ENCODE measurements around the gene OR52H1. TPM values are rescaled to one million over a fixed set of nuclear protein-coding genes. Genes with fewer than 3 reads are reported as not detected.

The OR52H1 gene
- total and polyA plus RNA-seq, 2 of the 4 experiments (the other 2 are of a cell fraction): 0.18 TPM; not detected in 1

- ChIA-PET CTCF (no interaction called here), POLR2A (ENCODE audit: unreplicated experiment) (no interaction called here)
- H2AK9ac ChIP-seq (replicated peaks; ENCODE audit: low read depth, low read length, poor library complexity): no peak overlapping the region
- ATAC-seq (ENCODE audit: low read depth) (no peak), DNase-seq (no peak)
- intact Hi-C loops (cut with micrococcal nuclease) (no loop called here), in situ Hi-C loops (cut with MboI; ENCODE audit: low sequenced_read_pairs) (no loop called here), dilution Hi-C loops (cut with HindIII; ENCODE audit: low sequenced_read_pairs, unreplicated experiment) (no loop called here)
- no peak overlapping the region for H2AK5ac ChIP-seq (ENCODE audit: low read depth, low read length)
- H4K20me1 ChIP-seq (ENCODE audit: insufficient read depth, low read length): no peaks in the 10 kb centered on the region
- no peaks in the 10 kb centered on the region for H3K9me1 ChIP-seq (ENCODE audit: insufficient read depth, low read length)
- H3K4me1 ChIP-seq (ENCODE audit: control insufficient read depth, insufficient read depth, low read length): no peaks in the 10 kb centered on the region
- H2BK20ac ChIP-seq (ENCODE audit: low read depth, low read length): no peak overlapping the region
- no peak for TF ChIP-seq CEBPB (IDR thresholded peaks at IDR 0.05; ENCODE audit: low read depth, low read length)
- no peak for TF ChIP-seq USF2 (IDR thresholded peaks at IDR 0.05; ENCODE audit: low read depth, low read length)
- TF ChIP-seq NFE2L2 (IDR thresholded peaks at IDR 0.05; ENCODE audit: low read depth, low read length): no peak
- TF ChIP-seq MAFK (IDR thresholded peaks at IDR 0.05; ENCODE audit: low read depth, low read length): no peak
- TF ChIP-seq RFX5 (IDR thresholded peaks at IDR 0.05; ENCODE audit: low read depth, low read length): no peak
- TF ChIP-seq RCOR1 (IDR thresholded peaks at IDR 0.05; ENCODE audit: insufficient replicate concordance, low read length): no peak
- no peak for TF ChIP-seq POLR2A (IDR thresholded peaks at IDR 0.05; ENCODE audit: low read depth, low read length)
- no peak for TF ChIP-seq SMC3 (IDR thresholded peaks at IDR 0.05; ENCODE audit: low read depth, low read length)
- TF ChIP-seq MAZ (IDR thresholded peaks at IDR 0.05; ENCODE audit: borderline replicate concordance, low read depth, low read length): no peak
- no peak for TF ChIP-seq CHD1 (IDR thresholded peaks at IDR 0.05; ENCODE audit: low read depth, low read length)
- TF ChIP-seq ELK1 (IDR thresholded peaks at IDR 0.05; ENCODE audit: borderline replicate concordance, low read depth, low read length): no peak
- no peak for TF ChIP-seq CTCF (conservative IDR thresholded peaks at IDR 0.05; ENCODE audit: low read depth, low read length)
- no peak for TF ChIP-seq MXI1 (IDR thresholded peaks at IDR 0.05; ENCODE audit: borderline replicate concordance, low read depth, low read length)
- no peak for TF ChIP-seq BHLHE40 (IDR thresholded peaks at IDR 0.05; ENCODE audit: low read depth, low read length)
- TF ChIP-seq FOS (IDR thresholded peaks at IDR 0.05; ENCODE audit: low read depth, low read length): no peak
- TF ChIP-seq RAD21 (IDR thresholded peaks at IDR 0.05; ENCODE audit: low read length): no peak
- H2AFZ ChIP-seq (replicated peaks; ENCODE audit: low read length, poor library complexity): no peak overlapping the region
- H3K9me3 ChIP-seq (ENCODE audit: control insufficient read depth, insufficient read depth, low read length): no peaks in the 10 kb centered on the region
- no peak overlapping the region for H3K56ac ChIP-seq (ENCODE audit: extremely low read depth, insufficient read depth, low read length)
- H3K4ac ChIP-seq (ENCODE audit: low read depth, low read length): no peak overlapping the region
- no peak overlapping the region for H3K23ac ChIP-seq (ENCODE audit: low read depth, low read length)
- H3K18ac ChIP-seq (ENCODE audit: low read depth, low read length): no peak overlapping the region
- no peaks in the 10 kb centered on the region for H3K79me1 ChIP-seq (ENCODE audit: low read depth in 1 of 2, low read length in 2 of 2)
- H3K27ac ChIP-seq (ENCODE audit: insufficient read depth, low read length): no peak overlapping the region
- no peak overlapping the region for H2BK120ac ChIP-seq (ENCODE audit: low read depth, low read length)
- no peaks in the 10 kb centered on the region for H3K27me3 ChIP-seq (ENCODE audit: control insufficient read depth, insufficient read depth, low read length)
- no peak overlapping the region for H4K91ac ChIP-seq (ENCODE audit: insufficient read depth, low read depth, low read length)
- H2BK15ac ChIP-seq (ENCODE audit: low read depth, low read length): no peak overlapping the region
- no CpG with 5 or more reads among the region's 1 CpG for WGBS, 2 experiments (ENCODE audit: extremely low coverage in 2 of 2, insufficient read length in 1 of 2)
- no peak overlapping the region for H3K9ac ChIP-seq (ENCODE audit: low read depth, low read length)
- no peak overlapping the region for H4K5ac ChIP-seq (ENCODE audit: low read depth, low read length)
- no peak overlapping the region for H3K4me3 ChIP-seq (ENCODE audit: insufficient read depth, low read depth, low read length)
- no peaks in the 10 kb centered on the region for H3K36me3 ChIP-seq (ENCODE audit: control insufficient read depth, insufficient read depth, low read length)
- H4K8ac ChIP-seq (ENCODE audit: low read depth in 2 of 2, low read length in 2 of 2): no peak overlapping the region
- no peak overlapping the region for H2BK5ac ChIP-seq (ENCODE audit: low read depth, low read length, poor library complexity, severe bottlenecking)
- no peak overlapping the region for H3K14ac ChIP-seq (replicated peaks; ENCODE audit: low read depth, low read length)
- BruUV-seq (replicated peaks): no TSS peak
- no peak overlapping the region for H3K4me2 ChIP-seq (ENCODE audit: low read depth, low read length)
These were observed 6.9 kb downstream of the OR52H1 start for GRCh38 chr11:5541427-5541826.

Data from IMR-90 (cell line).